SH-SY5Y (cell line): ENCODE measurements around the gene AMER3.

ENCODE experiments used
- GATA2 ChIP-seq: IDR thresholded peaks from 2 replicates; pipeline ENCODE4 v1.6.1; 2011; ENCODE audit warnings: mild to moderate bottlenecking, low read depth, low read length
- GATA3 ChIP-seq: IDR thresholded peaks from 2 replicates; pipeline ENCODE4 v1.6.1; 2011; ENCODE audit warnings: low read depth, mild to moderate bottlenecking, low read length, moderate library complexity

DNA sequence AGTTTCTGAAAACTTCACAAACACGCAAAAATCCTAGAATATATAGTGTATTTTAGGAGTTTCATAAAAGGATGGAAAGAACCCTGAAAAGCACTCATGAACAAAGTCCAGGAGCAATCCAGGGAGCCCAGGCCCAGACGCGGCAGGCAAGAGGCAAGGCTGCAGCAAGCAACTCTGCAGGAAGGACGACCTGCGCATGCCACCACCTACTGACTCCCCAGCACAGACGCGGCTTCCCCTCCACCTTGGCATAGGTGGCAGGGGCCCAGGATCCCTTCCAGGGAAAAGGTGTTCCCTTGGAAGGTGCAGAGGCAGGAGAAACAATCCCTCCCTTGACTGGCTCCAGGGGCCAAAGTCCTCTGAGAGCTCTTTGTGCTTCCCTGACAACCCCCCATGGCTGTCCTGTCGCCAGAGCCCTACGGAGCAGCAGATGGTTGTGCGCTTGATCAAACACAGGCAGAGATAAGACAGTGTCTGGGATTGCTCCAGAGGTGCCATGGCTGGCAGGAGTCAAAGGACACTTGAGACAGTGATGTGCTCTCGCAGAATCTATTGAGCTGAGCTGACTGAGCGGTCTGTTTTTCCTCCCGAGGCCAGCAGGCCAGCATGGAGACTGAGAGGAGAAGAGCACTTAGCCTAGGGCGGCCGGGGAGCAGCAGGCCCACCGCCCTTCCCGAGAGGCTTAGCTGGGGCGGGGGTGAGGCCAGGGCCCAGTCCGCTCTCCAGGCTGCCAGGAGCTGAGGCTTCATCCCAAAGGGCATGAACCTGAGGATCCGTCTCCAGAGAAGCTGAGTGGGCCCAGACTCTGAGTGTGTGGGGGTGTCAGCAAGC, 10.8 kb upstream of the AMER3 start:
- TF ChIP-seq GATA2, result peak; percentile 97
- TF ChIP-seq GATA3, result peak; percentile 51; the same call in 1 of the 2 replicates
